Measurements from ENCODE around the gene MAP3K14.

Gene MAP3K14

GRCh38 chr17:45311401-45311759 lies 5.4 kb downstream of the MAP3K14 start:
- no peak overlapping the region for H3K9ac ChIP-seq
- peak overlapping the region; percentile 84 for H3K27ac ChIP-seq
- H3K36me3 ChIP-seq (ENCODE audit: control insufficient read depth, insufficient read depth, low read length): no peaks in the 10 kb centered on the region
- peaks cover 78% of the 10 kb centered on the region for H3K79me2 ChIP-seq
- H2AFZ ChIP-seq: peak overlapping the region; percentile 47
- TF ChIP-seq CTCF (IDR thresholded peaks at IDR 0.05): peak; percentile 25
- H3K9me3 ChIP-seq (ENCODE audit: control insufficient read depth, low read length): no peaks in the 10 kb centered on the region
- no peaks in the 10 kb centered on the region for H3K27me3 ChIP-seq (ENCODE audit: control insufficient read depth, insufficient read depth, low read length)
- H3K4me3 ChIP-seq (ENCODE audit: low read depth, low read length): no peak overlapping the region
- H3K4me1 ChIP-seq: peaks cover 58% of the 10 kb centered on the region
- peak overlapping the region; percentile 52 for H3K4me2 ChIP-seq (ENCODE audit: low read length)

GRCh38 chr17:45310380-45311324 lies 6.2 kb downstream of the MAP3K14 start:
- Histone ChIP-seq H3K27ac (peak overlapping the region; percentile 84), H3K4me1 (peaks cover 52% of the 10 kb centered on the region)

GRCh38 chr17:45309400-45309799 lies 7.4 kb downstream of the MAP3K14 start:
- no peak overlapping the region for H3K27ac ChIP-seq
- peaks cover 80% of the 10 kb centered on the region for H3K79me2 ChIP-seq
- H3K9ac ChIP-seq: no peak overlapping the region

More at GRCh38 chr17:45310380-45311324, 6.2 kb downstream of the MAP3K14 start:
- no peaks in the 10 kb centered on the region for H3K36me3 ChIP-seq (ENCODE audit: control insufficient read depth, insufficient read depth, low read length)
- H2AFZ ChIP-seq: no peak overlapping the region
- no peak overlapping the region for H3K4me3 ChIP-seq (ENCODE audit: low read depth, low read length)
- peaks cover 80% of the 10 kb centered on the region for H3K79me2 ChIP-seq
- H3K27me3 ChIP-seq (ENCODE audit: control insufficient read depth, insufficient read depth, low read length): no peaks in the 10 kb centered on the region
- no peak overlapping the region for H3K4me2 ChIP-seq (ENCODE audit: low read length)
- H3K9ac ChIP-seq: no peak overlapping the region
- no peak for TF ChIP-seq CTCF (IDR thresholded peaks at IDR 0.05)
- H3K9me3 ChIP-seq (ENCODE audit: control insufficient read depth, low read length): no peaks in the 10 kb centered on the region

GRCh38 chr17:45308840-45309239 lies 8.0 kb downstream of the MAP3K14 start:
- Histone ChIP-seq H3K36me3 (ENCODE audit: control insufficient read depth, insufficient read depth, low read length) (no peaks in the 10 kb centered on the region), H3K4me2 (ENCODE audit: low read length) (no peak overlapping the region), H3K79me2 (peaks cover 78% of the 10 kb centered on the region), H3K4me1 (peaks cover 43% of the 10 kb centered on the region), H3K9me3 (ENCODE audit: control insufficient read depth, low read length) (no peaks in the 10 kb centered on the region), H3K9ac (no peak overlapping the region), H3K27ac (no peak overlapping the region), H3K4me3 (ENCODE audit: low read depth, low read length) (no peak overlapping the region), H2AFZ (no peak overlapping the region), H3K27me3 (ENCODE audit: control insufficient read depth, insufficient read depth, low read length) (no peaks in the 10 kb centered on the region)
- no peak for TF ChIP-seq CTCF (IDR thresholded peaks at IDR 0.05)

More at GRCh38 chr17:45309400-45309799, 7.4 kb downstream of the MAP3K14 start:
- peaks cover 43% of the 10 kb centered on the region for H3K4me1 ChIP-seq
- H3K4me2 ChIP-seq (ENCODE audit: low read length): no peak overlapping the region
- H2AFZ ChIP-seq: no peak overlapping the region
- H3K4me3 ChIP-seq (ENCODE audit: low read depth, low read length): no peak overlapping the region
- TF ChIP-seq CTCF (IDR thresholded peaks at IDR 0.05): no peak
- H3K27me3 ChIP-seq (ENCODE audit: control insufficient read depth, insufficient read depth, low read length): no peaks in the 10 kb centered on the region
- no peaks in the 10 kb centered on the region for H3K36me3 ChIP-seq (ENCODE audit: control insufficient read depth, insufficient read depth, low read length)
- H3K9me3 ChIP-seq (ENCODE audit: control insufficient read depth, low read length): no peaks in the 10 kb centered on the region
